GM18868 (cell line): ENCODE results near the gene ZNF555.
"Not testable (repeated sequence)": the region's sequence is repeated elsewhere in the genome, so short reads cannot be mapped to it uniquely, and the experiment has no call there.

ENCODE experiments used
- ATAC-seq: cut with Tn5 transposase; IDR thresholded peaks from one replicate; pipeline ENCODE4 v1.9.1; 2021; ENCODE audit warnings: mild to moderate bottlenecking, moderate library complexity; ENCODE audit not compliant: unreplicated experiment

The ZNF555 gene

DNA sequence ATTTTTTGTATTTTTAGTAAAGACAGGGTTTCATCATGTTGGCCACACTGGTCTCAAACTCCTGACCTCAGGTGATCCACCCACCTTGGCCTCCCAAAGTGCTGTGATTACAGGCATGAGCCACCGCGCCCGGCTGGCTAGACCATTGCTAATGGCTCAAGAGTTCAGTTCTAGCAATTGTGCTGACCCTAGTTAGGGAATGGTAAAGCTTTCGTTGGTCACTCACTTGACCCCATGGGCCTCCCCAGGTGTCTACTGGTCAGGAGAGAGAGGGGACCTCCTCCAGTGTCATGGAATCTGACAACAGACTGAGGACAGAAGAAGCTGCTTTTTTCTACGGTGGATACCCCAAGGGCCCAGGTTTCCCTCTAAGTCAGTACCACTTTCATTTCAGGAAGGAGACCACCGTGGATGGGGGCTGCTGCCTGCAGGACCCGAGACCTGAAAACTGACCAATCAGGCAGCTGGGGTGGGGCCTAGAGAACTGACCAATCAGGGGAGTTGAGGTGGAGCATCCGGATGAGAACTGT lies 25.3 kb downstream of the ZNF555 start:
- ATAC-seq = no peak

GRCh38 chr19:2867025-2867991 lies 26.0 kb downstream of the ZNF555 start, which contains the start of gene ZNF556:
Gene ZNF556, plus strand, starts transcription at chr19:2867335. Its CDS starts 87 bp downstream, at chr19:2867422.
- no peak for ATAC-seq

- ATAC-seq = no peak
These were observed 28.3 kb downstream of the ZNF555 start for GRCh38 chr19:2869618-2870017.

DNA sequence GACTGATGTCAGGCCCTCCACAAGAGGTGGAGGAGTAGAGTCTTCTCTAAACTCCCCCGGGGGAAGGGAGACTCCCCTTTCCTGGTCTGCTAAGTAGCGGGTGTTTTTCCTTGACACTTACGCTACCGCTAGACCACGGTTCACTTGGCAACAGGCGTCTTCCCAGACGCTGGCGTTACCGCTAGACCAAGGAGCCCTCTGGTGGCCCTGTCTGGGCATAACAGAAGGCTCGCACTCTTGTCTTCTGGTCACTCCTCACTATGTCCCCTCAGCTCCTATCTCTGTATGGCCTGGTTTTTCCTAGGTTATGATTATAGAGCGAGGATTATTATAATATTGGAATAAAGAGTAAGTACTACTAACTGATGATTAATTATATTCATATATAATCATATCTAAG lies 30.9 kb downstream of the ZNF555 start:
- not testable (repeated sequence) for ATAC-seq

DNA sequence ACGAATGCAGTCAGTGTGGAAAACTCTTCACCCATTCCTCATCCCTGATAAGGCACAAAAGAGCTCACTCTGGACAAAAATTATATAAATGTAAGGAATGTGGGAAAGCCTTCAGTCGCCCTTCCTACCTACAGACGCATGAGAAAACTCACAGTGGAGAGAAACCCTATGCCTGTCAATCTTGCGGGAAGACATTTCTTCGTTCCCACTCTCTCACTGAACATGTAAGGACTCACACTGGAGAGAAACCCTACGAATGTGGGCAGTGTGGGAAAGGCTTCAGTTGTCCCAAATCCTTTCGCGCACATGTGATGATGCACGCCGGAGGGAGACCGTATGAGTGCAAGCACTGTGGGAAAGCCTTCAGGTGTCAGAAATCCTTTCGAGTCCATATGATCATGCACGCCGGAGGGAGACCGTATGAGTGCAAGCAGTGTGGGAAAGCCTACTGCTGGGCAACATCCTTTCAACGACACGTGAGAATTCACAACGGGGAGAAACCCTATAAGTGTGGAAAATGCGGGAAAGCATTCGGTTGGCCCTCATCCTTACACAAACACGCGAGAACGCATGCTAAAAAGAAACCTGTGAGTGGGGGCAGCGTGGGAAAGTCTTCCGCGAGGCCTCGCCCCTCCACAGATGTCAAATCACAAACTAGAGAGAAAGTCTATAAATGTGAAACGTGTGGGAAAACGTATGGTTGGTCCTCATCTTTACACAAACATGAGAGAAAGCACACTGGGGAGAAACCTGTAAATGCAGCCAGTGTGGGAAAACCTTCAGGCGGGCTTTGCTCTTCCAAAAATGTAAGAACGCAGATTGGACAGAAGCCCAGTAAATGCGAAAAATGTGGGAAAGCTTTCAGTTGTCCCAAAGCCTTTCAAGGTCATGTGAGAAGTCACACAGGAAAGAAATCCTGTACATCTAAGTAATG lies 36.4 kb downstream of the ZNF555 start:
- ATAC-seq = no peak

- ATAC-seq = no peak
These were observed 42.6 kb downstream of the ZNF555 start for GRCh38 chr19:2883686-2884439.

- no peak for ATAC-seq
These were observed 44.5 kb downstream of the ZNF555 start for GRCh38 chr19:2885736-2886135.

- no peak for ATAC-seq
These were observed 46.2 kb downstream of the ZNF555 start for GRCh38 chr19:2887391-2887914.

DNA sequence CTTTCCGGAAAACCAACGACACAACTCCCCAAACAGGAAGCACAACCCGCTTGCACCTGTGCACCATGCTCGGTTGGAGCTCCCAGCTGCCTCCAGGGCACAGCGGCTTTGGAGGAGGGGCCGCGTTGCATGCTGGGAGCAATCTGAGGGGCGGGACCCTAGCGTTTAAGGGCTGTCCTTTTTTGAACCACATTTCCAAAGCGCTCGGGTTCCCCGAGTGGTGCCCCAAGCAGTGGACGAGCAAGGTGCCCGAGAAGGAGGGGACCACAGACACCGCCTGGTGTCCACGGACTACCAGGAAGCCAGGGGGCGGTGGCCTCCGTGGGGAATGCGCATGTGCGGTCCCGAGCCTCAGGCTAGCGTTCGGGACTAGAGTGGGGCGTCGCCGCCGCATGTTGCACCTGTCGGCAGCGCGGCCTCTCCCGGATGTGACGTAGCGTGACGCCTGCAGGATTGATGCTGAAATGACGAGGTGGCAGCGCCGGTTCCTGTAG lies 47.5 kb downstream of the ZNF555 start:
- ATAC-seq = no peak

- not testable (repeated sequence) for ATAC-seq
These were observed 49.3 kb downstream of the ZNF555 start for GRCh38 chr19:2890531-2890930.

DNA sequence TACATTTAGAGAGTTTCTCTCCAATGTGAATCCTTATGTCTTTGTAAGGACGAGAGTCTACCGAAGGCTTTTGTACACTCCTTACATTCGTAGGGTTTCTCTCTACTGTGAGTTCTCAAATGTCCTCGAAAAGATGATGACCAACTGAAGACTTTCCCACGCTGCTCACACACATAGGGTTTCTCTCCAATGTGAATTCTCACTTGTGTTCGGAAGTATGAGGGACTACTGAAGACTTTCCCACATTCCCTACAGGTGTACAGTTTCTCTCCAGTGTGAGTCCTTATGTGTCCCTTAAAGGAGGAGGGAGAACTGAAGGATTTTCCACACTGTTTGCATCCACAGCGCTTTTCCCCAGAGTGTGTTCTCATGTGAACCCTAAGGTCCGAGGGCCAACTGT lies 55.4 kb downstream of the ZNF555 start:
- ATAC-seq = no peak

- peak; percentile 87 for ATAC-seq
These were observed 59.3 kb downstream of the ZNF555 start, which contains the start of gene ZNF57 for GRCh38 chr19:2900296-2901252. Gene ZNF57, plus strand, starts transcription at chr19:2900928. Its CDS starts 118 bp downstream, at chr19:2901046.

DNA sequence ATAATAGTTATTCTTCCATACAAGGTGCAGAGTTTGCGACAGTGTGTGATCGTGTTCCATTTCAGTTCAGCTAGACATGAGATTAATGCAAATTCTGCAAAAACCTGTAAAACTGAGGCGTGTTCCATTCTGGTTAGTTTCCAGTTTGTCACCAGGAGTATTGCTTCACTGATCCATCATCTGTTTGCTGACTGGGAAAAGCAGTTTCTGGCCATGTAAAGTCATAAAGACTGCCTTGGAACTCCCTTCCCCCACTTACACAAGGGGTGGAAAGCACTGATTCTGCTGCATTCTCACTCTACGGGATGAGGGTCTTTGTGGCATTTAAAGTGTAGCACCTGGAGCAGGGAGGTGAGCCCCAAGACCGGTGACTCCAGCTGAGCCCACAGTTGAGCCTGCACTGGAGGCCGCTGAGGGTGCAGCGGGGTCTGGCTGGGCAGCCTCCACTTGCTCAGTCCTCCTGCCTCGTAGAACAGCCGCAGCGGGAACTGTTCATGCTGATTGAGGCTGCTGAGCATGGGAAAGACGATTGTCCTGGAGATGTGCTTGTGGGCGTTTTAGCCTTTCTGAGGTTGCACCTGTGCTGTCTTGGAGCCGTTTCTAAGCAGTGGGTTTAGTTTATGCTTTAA lies 61.4 kb downstream of the ZNF555 start:
- ATAC-seq = no peak

DNA sequence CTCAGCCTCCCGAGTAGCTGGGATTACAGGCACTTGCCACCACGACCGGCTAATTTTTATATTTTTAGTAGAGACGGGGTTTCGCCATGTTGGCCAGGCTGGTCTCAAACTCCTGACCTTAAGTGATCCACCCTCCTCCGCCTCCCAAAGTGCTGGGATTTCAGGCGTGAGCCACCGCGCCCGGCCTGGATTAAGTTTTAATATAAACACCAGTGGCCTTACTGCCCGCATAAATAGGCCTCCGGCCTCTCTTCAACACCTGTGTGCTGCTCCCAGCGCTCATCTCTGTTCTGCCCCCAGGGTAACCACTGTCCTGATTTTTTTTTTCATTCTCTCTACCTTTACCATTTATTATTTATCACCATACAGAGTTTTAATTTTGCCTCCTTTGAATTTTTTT lies 62.1 kb downstream of the ZNF555 start:
- not testable (repeated sequence) for ATAC-seq

DNA sequence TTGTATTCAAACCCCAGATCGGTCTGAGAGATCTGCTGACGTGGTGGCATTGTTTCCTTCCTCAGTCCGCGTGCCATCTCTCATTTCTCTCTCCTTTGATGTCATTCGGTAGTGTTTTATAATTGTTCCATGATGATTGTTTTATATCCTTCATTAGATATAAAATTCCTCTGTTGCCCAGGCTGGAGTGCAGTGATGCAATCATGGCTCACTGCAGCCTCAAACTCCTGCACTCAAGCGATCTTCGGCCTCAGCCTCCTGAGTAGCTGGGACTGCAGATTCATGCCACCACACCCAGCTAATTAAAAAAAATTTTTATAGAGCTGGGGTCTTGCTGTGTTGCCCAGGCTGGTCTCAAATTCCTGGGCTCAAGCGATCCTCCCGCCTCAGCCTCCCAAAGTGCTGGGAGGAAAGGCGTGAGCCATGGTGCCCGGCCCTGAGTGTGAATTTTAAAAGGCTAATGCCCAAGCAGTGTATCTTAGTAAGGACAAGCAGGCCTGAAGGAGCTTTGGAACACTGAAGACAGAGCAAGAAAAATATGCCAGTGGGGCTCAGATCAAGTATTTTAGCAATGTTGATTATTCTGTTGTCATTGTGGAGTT lies 64.7 kb downstream of the ZNF555 start:
- no peak for ATAC-seq

DNA sequence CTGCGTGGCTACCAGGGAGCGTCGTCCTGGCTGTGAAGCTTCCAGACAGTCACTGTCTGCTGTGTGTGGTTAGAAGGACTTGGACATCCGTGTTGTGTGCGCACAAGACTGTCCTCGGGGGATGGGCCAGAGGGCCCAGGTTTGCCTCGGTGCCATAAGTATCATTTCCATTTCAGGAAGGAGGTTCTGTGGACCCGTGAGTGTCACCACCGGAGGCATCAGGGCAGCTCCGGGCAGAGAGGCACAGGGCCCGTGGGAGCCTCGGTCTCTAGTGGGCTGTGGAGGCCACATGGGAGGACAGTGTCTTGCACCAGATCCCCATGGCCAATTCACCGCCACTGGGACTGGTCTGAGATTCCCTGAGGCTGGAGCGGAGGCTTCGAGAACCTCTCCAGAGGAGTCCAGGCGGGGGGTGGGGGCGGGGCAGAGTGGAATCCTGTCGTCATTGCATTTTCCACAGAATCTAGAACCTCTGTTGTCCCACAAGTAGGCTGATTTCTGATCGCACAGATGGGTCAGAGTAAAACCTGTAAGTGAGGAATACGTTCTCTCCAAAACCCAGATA lies 65.4 kb downstream of the ZNF555 start:
- no peak for ATAC-seq
